Mesenchymal stem cell (in vitro differentiated cells and primary cell): Measurements from ENCODE around the gene KLF15.

ENCODE experiments used
- DNase-seq: peaks from one replicate; pipeline ENCODE4 v3.0.0-alpha.2; 2013
- H2AFZ ChIP-seq: one replicate; pipeline ENCODE4 v1.6.1; 2013; ENCODE audit warnings: low read depth, mild to moderate bottlenecking, control low read depth, inconsistent platforms, low read length, moderate library complexity
- H2AK5ac ChIP-seq: 2 replicates; pipeline ENCODE4 v1.6.1; 2013; ENCODE audit warnings: low read length, moderate library complexity, mild to moderate bottlenecking, inconsistent platforms; ENCODE audit not compliant: severe bottlenecking
- H2BK120ac ChIP-seq: one replicate; pipeline ENCODE4 v1.6.1; 2013; ENCODE audit warnings: low read depth, mild to moderate bottlenecking, inconsistent platforms, low read length, moderate library complexity
- H2BK12ac ChIP-seq, 2 experiments: one replicate each; pipeline ENCODE4 v1.6.1; 2013; ENCODE audit warnings: inconsistent platforms in 2 of 2, low read length in 2 of 2, mild to moderate bottlenecking in 2 of 2, moderate library complexity in 2 of 2, control low read depth in 1 of 2
- H2BK15ac ChIP-seq: one replicate; pipeline ENCODE4 v1.6.1; 2013; ENCODE audit warnings: mild to moderate bottlenecking, low read depth, inconsistent platforms; ENCODE audit not compliant: poor library complexity, severe bottlenecking
- H2BK5ac ChIP-seq: 2 replicates; pipeline ENCODE4 v1.6.1; 2013; ENCODE audit warnings: low read depth, mild to moderate bottlenecking, low read length, control low read depth, inconsistent platforms; ENCODE audit not compliant: poor library complexity, severe bottlenecking
- H3K14ac ChIP-seq, 2 experiments: one replicate each; pipeline ENCODE4 v1.6.1; 2013; ENCODE audit warnings: inconsistent platforms in 2 of 2, low read length in 2 of 2, control low read depth in 1 of 2, mild to moderate bottlenecking in 1 of 2, moderate library complexity in 1 of 2
- H3K18ac ChIP-seq, 2 experiments: one replicate each; pipeline ENCODE4 v1.6.1; 2013; ENCODE audit warnings: inconsistent platforms in 2 of 2, low read length in 2 of 2, control low read depth in 1 of 2, low read depth in 1 of 2, mild to moderate bottlenecking in 1 of 2
- H3K23ac ChIP-seq, 2 experiments: one replicate each; pipeline ENCODE4 v1.6.1; 2013; ENCODE audit warnings: inconsistent platforms in 2 of 2, low read length in 2 of 2, mild to moderate bottlenecking in 2 of 2, moderate library complexity in 2 of 2, control low read depth in 1 of 2
- H3K27ac ChIP-seq: 2 replicates; pipeline ENCODE4 v1.5.1; 2013; ENCODE audit warnings: mild to moderate bottlenecking, moderate library complexity, low read length, control low read depth, inconsistent platforms; ENCODE audit not compliant: poor library complexity, severe bottlenecking
- H3K27me3 ChIP-seq, 2 experiments: 2 replicates each; pipeline versions ENCODE4 v1.6.1 to v1.7.0; 2013; ENCODE audit warnings: low read length in 2 of 2, mild to moderate bottlenecking in 2 of 2, moderate library complexity in 2 of 2, control low read depth in 1 of 2, inconsistent platforms in 1 of 2; ENCODE audit not compliant: control insufficient read depth in 1 of 2, insufficient read depth in 1 of 2
- H3K36me3 ChIP-seq, 2 experiments: 2 replicates each; pipeline versions ENCODE4 v1.6.1 to v1.7.0; 2013; ENCODE audit warnings: low read length in 2 of 2, control low read depth in 1 of 2, inconsistent platforms in 1 of 2, low read depth in 1 of 2, mild to moderate bottlenecking in 1 of 2; ENCODE audit not compliant: insufficient read depth in 2 of 2, control insufficient read depth in 1 of 2
- H3K4ac ChIP-seq, 2 experiments: one replicate each; pipeline ENCODE4 v1.6.1; 2013; ENCODE audit warnings: inconsistent platforms in 2 of 2, low read length in 2 of 2, mild to moderate bottlenecking in 2 of 2, moderate library complexity in 2 of 2, control low read depth in 1 of 2, low read depth in 1 of 2
- H3K4me1 ChIP-seq: 2 replicates; pipeline ENCODE4 v1.6.1; 2013; ENCODE audit warnings: low read depth, low read length, control low read depth; ENCODE audit not compliant: control insufficient read depth, insufficient read depth
- H3K4me2 ChIP-seq: 2 replicates; pipeline ENCODE4 v1.6.1; 2013; ENCODE audit warnings: low read length, mild to moderate bottlenecking, inconsistent platforms; ENCODE audit not compliant: poor library complexity, severe bottlenecking
- H3K4me3 ChIP-seq, 2 experiments: 2 replicates each; pipeline versions ENCODE4 v1.5.1 to v1.7.0; 2013; ENCODE audit warnings: low read length in 2 of 2, mild to moderate bottlenecking in 2 of 2, control low read depth in 1 of 2, low read depth in 1 of 2; ENCODE audit not compliant: insufficient read depth in 1 of 2
- H3K79me1 ChIP-seq: replicated peaks from 2 replicates; pipeline ENCODE4 v1.6.1; 2013; ENCODE audit warnings: mild to moderate bottlenecking, control low read depth, low read length, inconsistent platforms; ENCODE audit not compliant: poor library complexity, severe bottlenecking
- H3K9ac ChIP-seq: 2 replicates; pipeline ENCODE4 v1.7.0; 2013; ENCODE audit warnings: mild to moderate bottlenecking, low read length, moderate library complexity
- H3K9me3 ChIP-seq: 2 replicates; pipeline ENCODE4 v1.7.0; 2013; ENCODE audit warnings: mild to moderate bottlenecking, low read length; ENCODE audit not compliant: control insufficient read depth
- H4K8ac ChIP-seq: one replicate; pipeline ENCODE4 v1.6.1; 2013; ENCODE audit warnings: inconsistent platforms, mild to moderate bottlenecking, low read length, moderate library complexity
- H4K91ac ChIP-seq: one replicate; pipeline ENCODE4 v1.6.1; 2013; ENCODE audit warnings: mild to moderate bottlenecking, low read length, inconsistent platforms
- WGBS: methylation state at CpG from one replicate; pipeline ENCODE4 v1.1.7; 2013; ENCODE audit warnings: mixed read lengths; 5-methylcytosine and 5-hydroxymethylcytosine counted together

KLF15 gene

DNA sequence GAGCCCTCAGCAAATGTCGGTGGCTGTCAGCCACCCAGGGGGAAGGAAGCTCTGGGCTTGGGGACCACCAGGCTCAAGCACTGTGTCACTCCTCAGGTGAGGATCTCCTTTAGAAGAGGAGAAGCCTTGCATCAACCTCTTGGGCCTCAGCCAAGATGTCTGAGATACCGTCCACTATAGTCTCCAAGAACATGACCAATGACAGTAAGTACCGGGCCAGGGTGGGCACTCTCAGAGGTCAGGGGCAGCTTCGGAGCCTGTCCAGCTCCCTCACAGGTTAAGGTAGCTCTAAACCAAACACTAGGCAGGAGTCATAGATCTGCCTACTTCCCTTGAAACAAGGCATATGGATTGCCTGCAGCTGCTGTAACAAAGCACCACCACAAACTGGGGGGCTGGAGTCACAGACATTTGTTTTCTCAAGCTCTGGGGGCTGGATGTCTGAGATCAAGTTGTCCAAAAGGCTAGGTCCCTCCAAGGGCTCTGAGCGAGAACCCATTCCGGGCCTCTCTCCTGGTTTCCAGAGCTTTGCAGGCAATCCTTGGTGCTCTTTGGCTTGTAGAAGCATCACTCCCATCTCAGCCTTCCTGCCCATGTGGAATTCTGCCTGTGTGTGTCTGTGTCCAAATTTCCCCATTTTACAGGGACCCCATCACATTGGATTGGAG, 38.8 kb upstream of the KLF15 start:
- Histone ChIP-seq H2BK12ac (no peak overlapping the region), H4K91ac (no peak overlapping the region), H2AK5ac (no peak overlapping the region), H3K79me1 (no peaks in the 10 kb centered on the region), H4K8ac (no peak overlapping the region), H2BK15ac (no peak overlapping the region), H3K27me3 (peaks cover 47 to 61% of the 10 kb centered on the region in 2 experiments), H3K27ac (no peak overlapping the region), H3K4me1 (peaks cover 7% of the 10 kb centered on the region), H3K4me3 (no peak overlapping the region), H3K9ac (no peak overlapping the region), H2BK120ac (no peak overlapping the region), H2AFZ (no peak overlapping the region), H3K14ac (no peak overlapping the region), H3K23ac (no peak overlapping the region), H3K18ac (no peak overlapping the region), H3K4me2 (no peak overlapping the region), H3K36me3 (no peaks in the 10 kb centered on the region), H3K4ac (no peak overlapping the region), H2BK5ac (no peak overlapping the region), H3K9me3 (no peaks in the 10 kb centered on the region)
- WGBS, result 93% methylated on average over 6 of the region's 6 CpGs
- no peak for DNase-seq

DNA sequence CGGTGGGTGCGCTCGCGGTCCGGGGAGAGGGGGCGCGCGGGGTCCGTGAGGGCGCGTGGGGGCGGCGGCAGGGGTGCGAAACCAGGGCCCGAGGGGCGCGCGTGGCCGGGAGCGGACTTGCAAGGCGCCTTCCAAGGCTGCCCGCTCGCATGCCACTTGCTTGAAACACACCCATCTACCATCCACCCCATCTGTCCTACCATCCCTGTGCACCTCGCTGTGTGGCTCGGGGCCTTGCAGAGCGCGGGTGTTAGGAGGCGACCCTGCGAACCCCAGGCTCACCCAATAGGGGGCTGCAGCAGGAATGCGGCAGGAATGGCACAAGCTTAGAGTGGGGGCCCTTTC, 37.7 kb upstream of the KLF15 start:
- Histone ChIP-seq H3K23ac (no peak overlapping the region), H3K4me1 (peaks cover 9% of the 10 kb centered on the region), H3K9ac (peak overlapping the region; percentile 47), H2BK15ac (no peak overlapping the region), H2BK120ac (no peak overlapping the region), H4K8ac (no peak overlapping the region), H2BK12ac (no peak overlapping the region), H3K4me3 (no peak overlapping the region), H2AFZ (no peak overlapping the region), H3K27ac (no peak overlapping the region), H3K79me1 (no peaks in the 10 kb centered on the region), H3K4me2 (peak overlapping the region; percentile 52), H4K91ac (no peak overlapping the region), H2BK5ac (no peak overlapping the region), H3K14ac (no peak overlapping the region), H3K36me3 (no peaks in the 10 kb centered on the region), H3K27me3 (peaks cover 56 to 71% of the 10 kb centered on the region in 2 experiments), H3K9me3 (no peaks in the 10 kb centered on the region), H3K4ac (no peak overlapping the region), H3K18ac (no peak overlapping the region), H2AK5ac (no peak overlapping the region)
- no peak for DNase-seq
- 21% methylated on average over 16 of the region's 30 CpGs for WGBS

DNA sequence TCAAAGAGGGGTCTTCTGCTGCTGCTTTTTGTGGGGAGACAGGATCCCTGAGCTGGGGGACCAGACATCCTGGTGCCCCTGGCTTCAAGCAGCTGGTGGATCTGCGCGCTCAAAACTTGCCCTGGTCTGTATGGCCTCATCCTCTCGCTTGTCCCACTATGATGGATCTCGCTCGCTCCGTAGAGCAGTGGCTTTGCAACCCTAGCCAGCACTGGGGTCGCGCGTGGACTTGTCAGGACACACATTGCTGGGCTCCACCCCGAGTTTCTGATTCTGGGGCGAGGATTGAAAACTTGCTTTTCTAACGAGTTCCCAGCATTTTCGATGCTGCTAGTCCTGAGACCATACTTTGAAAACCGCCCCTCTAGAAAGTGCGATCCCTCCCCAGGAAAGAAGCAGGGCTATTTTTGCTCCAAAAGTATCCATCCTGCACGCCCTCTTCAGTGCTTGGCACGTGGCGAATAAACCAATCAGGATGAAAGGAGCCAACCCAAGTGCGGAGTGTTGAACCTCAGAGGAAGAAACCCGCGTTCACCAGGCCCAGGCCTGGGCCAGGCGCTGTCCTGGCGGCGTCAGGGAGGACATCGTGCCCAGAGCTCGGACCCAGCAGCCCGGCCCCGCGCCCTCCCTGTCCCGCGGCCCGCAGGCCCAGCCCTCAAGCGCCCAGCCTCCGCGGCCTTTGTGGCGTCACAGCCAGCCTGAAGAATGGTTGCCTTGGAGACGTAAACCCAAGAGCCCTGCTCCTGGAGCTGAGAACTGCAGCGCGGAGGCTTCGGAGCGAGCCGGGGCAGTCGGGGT, 37.2 kb upstream of the KLF15 start, which contains the start of gene CFAP100:
TSS of gene CFAP100 (plus strand) at position 731 of the 798 bp plus-strand sequence. CDS start 1,092 bp downstream, outside the sequence.
- no peak within 1 kb of the TSS for H3K4me3 ChIP-seq
- no peaks in the 10 kb centered on the region for H3K9me3 ChIP-seq
- H3K23ac ChIP-seq, result no peak within 1 kb of the TSS
- H2BK5ac ChIP-seq, result no peak within 1 kb of the TSS
- no peak within 1 kb of the TSS for H3K27ac ChIP-seq
- H3K14ac ChIP-seq, result no peak within 1 kb of the TSS
- 38% methylated on average over 42 of the region's 43 CpGs for whole genome bisulfite sequencing
- H2BK15ac ChIP-seq, result no peak within 1 kb of the TSS
- H3K79me1 ChIP-seq, result no peaks in the 10 kb centered on the region
- no peaks in the 10 kb centered on the region for H3K36me3 ChIP-seq
- peak within 1 kb of the TSS; percentile 52 for H3K4me2 ChIP-seq
- DNase-seq, result peak; percentile 48
- no peak within 1 kb of the TSS for H3K4ac ChIP-seq
- H3K4me1 ChIP-seq, result peaks cover 14% of the 10 kb centered on the region
- no peak within 1 kb of the TSS for H4K91ac ChIP-seq
- peaks cover 61 to 76% of the 10 kb centered on the region in 2 experiments for H3K27me3 ChIP-seq
- H2BK120ac ChIP-seq, result no peak within 1 kb of the TSS
- H2AFZ ChIP-seq, result no peak within 1 kb of the TSS
- H2AK5ac ChIP-seq, result no peak within 1 kb of the TSS
- no peak within 1 kb of the TSS for H4K8ac ChIP-seq
- peak within 1 kb of the TSS; percentile 47 for H3K9ac ChIP-seq
- no peak within 1 kb of the TSS for H2BK12ac ChIP-seq
- H3K18ac ChIP-seq, result no peak within 1 kb of the TSS

DNA sequence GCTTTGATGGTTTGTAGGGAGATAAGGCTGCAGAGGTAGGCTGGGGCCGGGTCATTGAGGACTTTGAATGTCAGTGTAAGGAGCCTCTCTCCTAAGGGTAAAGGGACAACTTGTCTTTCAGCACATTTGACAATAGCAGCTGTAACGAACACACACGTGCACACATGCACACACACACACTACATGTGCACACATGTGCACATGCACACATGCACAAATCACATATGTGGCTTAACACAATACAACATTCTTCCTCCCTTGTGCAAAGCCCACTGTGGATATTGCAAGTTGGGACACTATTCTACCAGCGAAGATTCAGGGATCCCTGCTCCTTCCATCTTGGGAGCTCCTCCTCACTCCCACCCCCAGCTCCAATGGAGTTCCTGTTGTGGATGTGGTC, 36.4 kb upstream of the KLF15 start:
- no peak for DNase-seq
- Histone ChIP-seq H2BK15ac (no peak overlapping the region), H3K23ac (no peak overlapping the region), H2BK120ac (no peak overlapping the region), H3K4me1 (peaks cover 17% of the 10 kb centered on the region), H3K9ac (no peak overlapping the region), H3K18ac (no peak overlapping the region), H3K4me2 (no peak overlapping the region), H3K27me3 (peaks cover 61 to 71% of the 10 kb centered on the region in 2 experiments), H3K9me3 (no peaks in the 10 kb centered on the region), H2AFZ (no peak overlapping the region), H4K8ac (no peak overlapping the region), H3K4ac (no peak overlapping the region), H2AK5ac (no peak overlapping the region), H3K4me3 (no peak overlapping the region), H2BK12ac (no peak overlapping the region), H3K79me1 (no peaks in the 10 kb centered on the region), H3K14ac (no peak overlapping the region), H2BK5ac (no peak overlapping the region), H3K27ac (no peak overlapping the region), H3K36me3 (no peaks in the 10 kb centered on the region), H4K91ac (no peak overlapping the region)
- 92% methylated on average over 3 of the region's 4 CpGs for WGBS
